Measurements from ENCODE around the gene CHST3.

CHST3 gene

DNA sequence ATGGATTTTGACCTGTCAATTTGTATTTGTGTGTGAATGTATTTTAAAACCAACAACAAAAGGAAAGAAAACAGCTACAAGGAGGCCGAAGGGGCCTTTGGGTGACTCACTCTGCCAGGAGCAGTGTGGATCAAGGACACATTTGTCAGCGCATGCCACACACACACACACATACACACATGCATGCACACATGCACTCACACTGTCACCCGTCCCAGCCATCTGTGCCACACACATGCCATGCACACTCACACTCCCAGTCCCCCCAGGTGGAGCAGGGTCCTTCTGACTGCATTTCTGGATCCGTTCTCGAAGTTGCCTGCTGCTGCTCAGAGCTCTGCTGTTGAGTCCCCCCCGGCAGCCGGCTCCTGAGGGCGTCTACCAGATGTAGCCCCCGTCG is 98.2 kb downstream of the CHST3 start:
- Histone ChIP-seq H3K9me3 (ENCODE audit: insufficient read depth, low read length) (no peaks in the 10 kb centered on the region), H3K36me3 (ENCODE audit: insufficient read depth, insufficient read length, low read length) (no peaks in the 10 kb centered on the region), H3K4me3 (ENCODE audit: insufficient read length, low read depth) (no peak overlapping the region), H3K4me1 (ENCODE audit: insufficient read depth, insufficient read length) (peaks cover 19% of the 10 kb centered on the region), H3K9ac (ENCODE audit: insufficient read length, low read depth) (no peak overlapping the region), H3K27me3 (ENCODE audit: insufficient read depth, insufficient read length) (no peaks in the 10 kb centered on the region)
- no peak for TF ChIP-seq YY1 (IDR thresholded peaks at IDR 0.05; ENCODE audit: insufficient read depth, insufficient read length)
- no peak for TF ChIP-seq SUZ12 (IDR thresholded peaks at IDR 0.05; ENCODE audit: extremely low read depth, insufficient read depth, insufficient read length)
- TF ChIP-seq ZNF274 (IDR thresholded peaks at IDR 0.05; ENCODE audit: low read depth, low read length): no peak
- no peak for DNase-seq (ENCODE audit: low read depth, low spot score)
